Measurements from ENCODE around the gene OR51A7. TPM values are rescaled to one million over a fixed set of nuclear protein-coding genes. Genes with fewer than 3 reads are reported as not detected.

Gene OR51A7
- total RNA-seq, 4 donors from 2014 or later: not detected

GRCh38 chr11:4887591-4887990, 16.0 kb upstream of the OR51A7 start:
- TF ChIP-seq EP300 (IDR thresholded peaks at IDR 0.05): no peak
- no peak for TF ChIP-seq POLR2A (IDR thresholded peaks at IDR 0.05)
- TF ChIP-seq, protein P1, sequence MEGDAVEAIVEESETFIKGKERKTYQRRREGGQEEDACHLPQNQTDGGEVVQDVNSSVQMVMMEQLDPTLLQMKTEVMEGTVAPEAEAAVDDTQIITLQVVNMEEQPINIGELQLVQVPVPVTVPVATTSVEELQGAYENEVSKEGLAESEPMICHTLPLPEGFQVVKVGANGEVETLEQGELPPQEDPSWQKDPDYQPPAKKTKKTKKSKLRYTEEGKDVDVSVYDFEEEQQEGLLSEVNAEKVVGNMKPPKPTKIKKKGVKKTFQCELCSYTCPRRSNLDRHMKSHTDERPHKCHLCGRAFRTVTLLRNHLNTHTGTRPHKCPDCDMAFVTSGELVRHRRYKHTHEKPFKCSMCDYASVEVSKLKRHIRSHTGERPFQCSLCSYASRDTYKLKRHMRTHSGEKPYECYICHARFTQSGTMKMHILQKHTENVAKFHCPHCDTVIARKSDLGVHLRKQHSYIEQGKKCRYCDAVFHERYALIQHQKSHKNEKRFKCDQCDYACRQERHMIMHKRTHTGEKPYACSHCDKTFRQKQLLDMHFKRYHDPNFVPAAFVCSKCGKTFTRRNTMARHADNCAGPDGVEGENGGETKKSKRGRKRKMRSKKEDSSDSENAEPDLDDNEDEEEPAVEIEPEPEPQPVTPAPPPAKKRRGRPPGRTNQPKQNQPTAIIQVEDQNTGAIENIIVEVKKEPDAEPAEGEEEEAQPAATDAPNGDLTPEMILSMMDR (IDR thresholded peaks at IDR 0.05): no peak
- WGBS, 2 donors: 0 to 2% methylated on average over 1 of the region's 1 CpG
- no peaks in the 10 kb centered on the region for H3K4me1 ChIP-seq
- no peak overlapping the region for H3K27ac ChIP-seq
- H3K27me3 ChIP-seq: no peaks in the 10 kb centered on the region
- H3K9me3 ChIP-seq: no peaks in the 10 kb centered on the region
- no peaks in the 10 kb centered on the region for H3K36me3 ChIP-seq
- H3K4me3 ChIP-seq: no peak overlapping the region
- DNase-seq (ENCODE audit: low spot score in 2 of 2): no peak

DNA sequence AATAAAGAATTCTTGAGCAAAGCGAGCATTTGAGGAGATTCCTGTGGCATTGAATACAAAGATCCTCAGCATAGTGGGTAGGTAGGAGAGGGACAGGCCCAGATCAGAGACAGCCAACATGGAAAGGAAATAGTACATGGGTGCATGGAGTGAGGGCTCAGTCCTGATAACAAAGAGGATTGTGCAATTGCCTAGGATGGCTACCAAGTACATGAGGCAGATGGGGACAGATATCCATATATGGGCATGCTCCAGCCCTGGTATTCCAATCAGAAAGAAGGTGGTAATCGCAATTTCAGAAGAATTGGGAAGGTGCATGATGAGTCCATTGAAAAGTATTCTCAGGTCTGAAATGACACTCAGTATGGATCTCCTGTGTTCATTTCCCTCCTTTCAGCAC, 13.3 kb upstream of the OR51A7 start:
- Histone ChIP-seq H3K4me3 (no peak overlapping the region), H3K4me1 (no peaks in the 10 kb centered on the region), H3K27me3 (no peaks in the 10 kb centered on the region), H3K9me3 (no peaks in the 10 kb centered on the region), H3K36me3 (no peaks in the 10 kb centered on the region), H3K27ac (no peak overlapping the region)
- 87 to 96% methylated on average over 2 of the region's 2 CpGs for WGBS, 2 donors
- DNase-seq (ENCODE audit: low spot score in 2 of 2): no peak
- no peak for TF ChIP-seq EP300 (IDR thresholded peaks at IDR 0.05)
- TF ChIP-seq, protein P1 (IDR thresholded peaks at IDR 0.05): no peak
- TF ChIP-seq POLR2A (IDR thresholded peaks at IDR 0.05): no peak

GRCh38 chr11:4891996-4892640, 11.5 kb upstream of the OR51A7 start:
- no peaks in the 10 kb centered on the region for H3K4me1 ChIP-seq
- no peaks in the 10 kb centered on the region for H3K9me3 ChIP-seq
- H3K27me3 ChIP-seq: no peaks in the 10 kb centered on the region
- no peak overlapping the region for H3K27ac ChIP-seq
- TF ChIP-seq, protein P1 (IDR thresholded peaks at IDR 0.05): no peak
- TF ChIP-seq EP300 (IDR thresholded peaks at IDR 0.05): no peak
- no peak for TF ChIP-seq POLR2A (IDR thresholded peaks at IDR 0.05)
- H3K36me3 ChIP-seq: no peaks in the 10 kb centered on the region
- WGBS, 2 donors: 82 to 84% methylated on average over 1 of the region's 1 CpG
- H3K4me3 ChIP-seq: no peak overlapping the region
- no peak for DNase-seq (ENCODE audit: low spot score in 2 of 2)

DNA sequence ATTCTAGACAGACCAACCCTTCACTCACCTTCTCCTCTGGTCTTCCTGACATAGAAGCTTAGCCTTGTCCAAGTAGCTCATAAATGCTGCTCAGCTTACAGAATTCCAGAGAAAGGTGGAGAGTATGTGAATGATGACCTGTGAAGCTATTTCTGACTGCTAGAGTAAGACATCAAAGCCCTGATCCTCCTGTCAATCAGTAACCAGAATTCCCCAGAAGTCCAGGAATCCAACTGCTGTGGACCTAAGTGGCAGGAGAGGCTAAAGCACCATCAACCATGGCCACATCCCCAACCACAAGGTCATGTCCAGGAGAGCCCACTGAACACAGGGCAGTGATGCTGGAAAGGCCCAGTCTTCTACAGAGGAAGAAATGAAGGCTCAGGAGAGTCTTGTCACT, 13.0 kb downstream of the OR51A7 start:
- no peak for DNase-seq (ENCODE audit: low spot score in 2 of 2)
- H3K27ac ChIP-seq: no peak overlapping the region
- H3K36me3 ChIP-seq: no peaks in the 10 kb centered on the region
- H3K4me3 ChIP-seq: no peak overlapping the region
- TF ChIP-seq EP300 (IDR thresholded peaks at IDR 0.05) (no peak), POLR2A (IDR thresholded peaks at IDR 0.05) (no peak)
- TF ChIP-seq, protein P1 (IDR thresholded peaks at IDR 0.05): no peak
- no peaks in the 10 kb centered on the region for H3K4me1 ChIP-seq
- H3K27me3 ChIP-seq: no peaks in the 10 kb centered on the region
- H3K9me3 ChIP-seq: no peaks in the 10 kb centered on the region

DNA sequence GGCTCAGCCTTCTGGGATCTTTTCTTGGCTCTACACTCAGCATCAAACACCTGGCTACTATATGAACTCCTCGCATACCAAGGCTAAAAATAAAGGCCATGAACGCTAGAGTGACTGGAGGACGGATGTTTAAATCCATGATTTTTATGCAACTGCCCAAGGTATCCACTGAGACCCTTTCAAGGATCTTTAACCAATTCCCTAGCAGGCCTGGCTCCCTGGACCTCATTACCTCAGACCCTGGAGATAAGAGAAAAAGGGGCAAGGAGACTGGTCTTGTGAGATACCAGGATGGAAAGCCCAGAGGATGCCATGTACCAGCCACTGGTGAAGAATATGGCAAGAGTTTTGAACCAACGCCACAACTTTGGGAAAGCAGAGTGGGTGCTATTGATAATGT, 15.7 kb downstream of the OR51A7 start, which contains the start of gene OR51G2:
TSS of gene OR51G2 (minus strand) at position 101 of the 400 bp plus-strand sequence. CDS start 3,687 bp downstream, outside the sequence.
- H3K27ac ChIP-seq: no peak within 1 kb of the TSS
- no peaks in the 10 kb centered on the region for H3K4me1 ChIP-seq
- DNase-seq (ENCODE audit: low spot score in 2 of 2): no peak
- H3K4me3 ChIP-seq: no peak within 1 kb of the TSS
- TF ChIP-seq EP300 (IDR thresholded peaks at IDR 0.05) (no peak), POLR2A (IDR thresholded peaks at IDR 0.05) (no peak)
- TF ChIP-seq, protein P1 (IDR thresholded peaks at IDR 0.05): no peak
- no peaks in the 10 kb centered on the region for H3K36me3 ChIP-seq
- H3K27me3 ChIP-seq: no peaks in the 10 kb centered on the region
- H3K9me3 ChIP-seq: no peaks in the 10 kb centered on the region
- 76 to 80% methylated on average over 4 of the region's 4 CpGs for WGBS, 2 donors

All from tibial nerve (tissue), 4 donors.